Cortex of kidney (tissue), 1 donor: ENCODE data around the gene PCDHGA7.
"Not testable (repeated sequence)": the region's sequence is repeated elsewhere in the genome, so short reads cannot be mapped to it uniquely, and the experiment has no call there.

Experiments
- DNase-seq: peaks from one replicate; lab custom pipeline; 2025; lab: John Stamatoyannopoulos, UW

Gene PCDHGA7

GRCh38 chr5:141366016-141366896, 16.3 kb upstream of the PCDHGA7 start:
- DNase-seq: no peak

DNA sequence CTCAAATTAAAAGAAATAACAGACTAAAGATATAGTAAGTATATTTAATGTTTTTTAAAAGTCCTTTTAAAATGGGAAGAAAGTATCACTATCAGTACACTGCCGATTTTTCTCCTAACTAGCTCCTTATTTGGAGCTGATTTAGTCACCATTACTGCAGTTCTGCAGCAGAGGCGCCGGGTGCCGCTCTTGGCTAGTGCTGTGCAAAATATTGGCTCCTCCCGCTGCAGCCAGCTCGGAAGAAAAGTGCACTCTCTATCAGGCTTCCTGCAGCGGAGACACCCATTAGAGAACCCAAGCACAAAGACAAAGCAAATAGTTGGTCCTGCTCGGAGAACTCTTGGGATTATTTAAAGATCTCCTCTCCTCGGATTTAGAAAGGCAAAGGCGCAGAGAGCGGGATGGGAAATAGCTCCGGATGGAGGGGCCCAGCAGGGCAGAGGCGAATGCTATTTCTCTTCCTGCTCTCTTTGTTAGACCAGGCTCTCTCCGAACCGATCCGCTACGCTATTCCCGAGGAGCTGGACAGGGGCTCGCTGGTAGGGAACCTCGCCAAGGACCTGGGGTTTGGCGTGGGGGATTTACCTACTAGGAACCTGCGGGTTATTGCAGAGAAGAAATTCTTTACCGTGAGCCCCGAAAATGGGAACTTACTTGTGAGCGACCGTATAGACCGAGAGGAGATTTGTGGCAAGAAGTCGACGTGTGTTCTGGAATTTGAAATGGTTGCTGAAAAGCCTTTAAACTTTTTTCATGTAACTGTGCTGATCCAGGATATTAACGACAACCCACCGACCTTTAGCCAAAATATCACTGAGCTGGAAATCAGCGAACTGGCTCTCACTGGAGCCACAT, 12.3 kb upstream of the PCDHGA7 start, which contains the start of gene PCDHGB3:
TSS of gene PCDHGB3 (plus strand) at position 249 of the 855 bp plus-strand sequence. CDS start at position 402, 153 bp downstream.
- no peak for DNase-seq

GRCh38 chr5:141371572-141372475, 10.7 kb upstream of the PCDHGA7 start:
- DNase-seq: no peak

DNA sequence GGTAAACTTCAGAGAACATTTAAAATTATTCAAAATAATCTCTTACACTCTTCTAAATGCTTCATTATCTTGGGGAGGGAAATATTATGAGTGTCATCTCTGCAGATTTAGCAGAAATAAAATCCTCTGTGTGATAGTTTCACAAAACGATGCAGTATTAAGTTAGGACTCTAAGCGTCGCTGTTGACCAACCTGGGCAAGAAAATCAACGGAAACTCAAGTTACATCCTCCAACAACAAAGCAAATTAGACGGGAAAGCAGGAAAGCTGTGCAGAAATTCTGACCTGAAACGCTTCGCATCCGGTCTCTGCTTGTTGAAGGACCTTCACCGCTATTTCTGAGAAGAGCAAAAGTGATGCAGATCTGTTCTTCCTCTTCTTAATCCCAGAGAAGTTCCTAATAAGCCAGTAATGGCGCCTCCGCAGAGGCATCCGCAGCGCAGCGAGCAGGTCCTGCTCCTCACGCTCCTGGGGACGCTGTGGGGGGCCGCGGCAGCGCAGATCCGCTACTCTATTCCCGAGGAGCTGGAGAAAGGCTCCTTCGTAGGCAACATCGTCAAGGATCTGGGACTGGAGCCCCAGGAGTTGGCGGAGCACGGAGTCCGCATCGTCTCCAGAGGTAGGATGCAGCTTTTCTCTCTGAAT, 8.7 kb upstream of the PCDHGA7 start, which contains the start of gene PCDHGA6:
TSS of gene PCDHGA6 (plus strand) at position 219 of the 645 bp plus-strand sequence. CDS start at position 412, 193 bp downstream.
- DNase-seq: no peak

GRCh38 chr5:141374627-141375026, 7.9 kb upstream of the PCDHGA7 start:
- no peak for DNase-seq

GRCh38 chr5:141375444-141376155, 6.9 kb upstream of the PCDHGA7 start:
- DNase-seq: not testable (repeated sequence)

- DNase-seq: no peak
Observed at GRCh38 chr5:141383345-141383744, 803 bp downstream of the PCDHGA7 start.

- DNase-seq: no peak
Observed at GRCh38 chr5:141384471-141385267, 2.1 kb downstream of the PCDHGA7 start.

- DNase-seq: not testable (repeated sequence)
Observed at GRCh38 chr5:141387557-141388311, 5.2 kb downstream of the PCDHGA7 start, which contains the start of gene PCDHGB4. PCDHGB4 (plus strand) TSS chr5:141387698; CDS start chr5:141387885, 187 bp downstream.

GRCh38 chr5:141388661-141389060, 6.1 kb downstream of the PCDHGA7 start:
- no peak for DNase-seq

DNA sequence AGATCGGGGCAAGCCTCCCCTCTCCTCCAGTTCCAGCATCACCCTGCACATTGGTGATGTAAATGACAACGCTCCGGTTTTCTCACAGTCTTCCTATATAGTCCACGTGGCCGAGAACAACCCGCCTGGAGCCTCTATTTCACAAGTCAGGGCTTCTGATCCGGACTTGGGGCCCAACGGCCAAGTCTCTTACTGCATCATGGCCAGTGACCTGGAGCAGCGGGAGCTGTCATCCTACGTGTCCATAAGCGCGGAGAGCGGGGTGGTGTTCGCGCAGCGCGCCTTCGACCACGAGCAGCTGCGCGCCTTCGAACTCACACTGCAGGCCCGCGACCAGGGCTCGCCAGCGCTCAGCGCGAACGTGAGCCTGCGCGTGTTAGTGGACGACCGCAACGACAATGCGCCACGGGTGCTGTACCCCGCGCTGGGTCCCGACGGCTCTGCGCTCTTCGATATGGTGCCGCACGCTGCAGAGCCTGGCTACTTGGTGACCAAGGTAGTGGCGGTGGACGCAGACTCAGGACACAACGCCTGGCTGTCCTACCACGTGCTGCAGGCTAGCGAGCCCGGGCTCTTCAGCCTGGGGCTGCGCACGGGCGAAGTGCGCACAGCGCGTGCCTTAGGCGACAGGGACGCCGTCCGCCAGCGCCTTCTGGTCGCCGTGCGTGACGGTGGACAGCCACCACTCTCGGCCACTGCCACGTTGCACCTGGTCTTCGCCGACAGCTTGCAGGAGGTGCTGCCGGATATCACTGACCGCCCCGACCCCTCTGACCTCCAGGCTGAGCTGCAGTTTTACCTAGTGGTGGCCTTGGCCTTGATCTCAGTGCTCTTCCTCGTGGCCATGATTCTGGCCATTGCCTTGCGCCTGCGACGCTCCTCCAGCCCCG, 6.9 kb downstream of the PCDHGA7 start:
- DNase-seq: no peak

GRCh38 chr5:141392429-141393198, 10.1 kb downstream of the PCDHGA7 start, which contains the start of gene PCDHGA8:
PCDHGA8 (plus strand) TSS chr5:141392633; CDS start chr5:141392814, 181 bp downstream.
- no peak for DNase-seq

GRCh38 chr5:141393267-141393666, 10.7 kb downstream of the PCDHGA7 start:
- DNase-seq: no peak

- not testable (repeated sequence) for DNase-seq
Observed at GRCh38 chr5:141394401-141395187, 12.1 kb downstream of the PCDHGA7 start.

- not testable (repeated sequence) for DNase-seq
Observed at GRCh38 chr5:141397756-141398551, 15.4 kb downstream of the PCDHGA7 start, which contains the start of gene PCDHGB5. PCDHGB5 (plus strand) TSS chr5:141397947; CDS start chr5:141398128, 181 bp downstream.
